GM23338 (cell line): Measurements from ENCODE around the gene ZNF784. TPM values are rescaled to one million over a fixed set of nuclear protein-coding genes. Genes with fewer than 3 reads are reported as not detected.

ENCODE experiments used
- ATAC-seq: fragments of 200-7000 bp; cut with Tn5 transposase; 3 replicates; pipeline ENCODE4 v1.9.1; 2020
- DNase-seq: peaks from one replicate; pipeline ENCODE4 v3.0.0-alpha.2; 2015; ENCODE audit warnings: low spot score
- H2AFZ ChIP-seq: fragments of 200-600 bp; sonication (generic); 2 replicates; pipeline ENCODE4 v1.8.0; 2016; ENCODE audit warnings: antibody characterized with exemption, mild to moderate bottlenecking, moderate library complexity
- H3F3A ChIP-seq: fragments of 200-600 bp; sonication (generic); replicated peaks from 2 replicates; pipeline ENCODE4 v1.8.0; 2017; ENCODE audit warnings: antibody characterized with exemption, mixed run types, low read depth
- H3K27ac ChIP-seq: fragments of 200-600 bp; sonication (generic); 2 replicates; pipeline ENCODE4 v1.6.1; 2016; ENCODE audit warnings: low read depth
- H3K27me3 ChIP-seq: fragments of 200-600 bp; sonication (generic); 2 replicates; pipeline ENCODE4 v1.8.0; 2016; ENCODE audit warnings: mild to moderate bottlenecking, mixed run types, moderate library complexity; ENCODE audit not compliant: insufficient read depth
- H3K36me3 ChIP-seq: fragments of 200-600 bp; sonication (generic); 2 replicates; pipeline ENCODE4 v1.8.0; 2016; ENCODE audit warnings: mild to moderate bottlenecking; ENCODE audit not compliant: insufficient read depth
- H3K4me1 ChIP-seq: fragments of 200-600 bp; sonication (generic); 2 replicates; pipeline ENCODE4 v1.8.0; 2016; ENCODE audit warnings: mild to moderate bottlenecking, moderate library complexity; ENCODE audit not compliant: insufficient read depth
- H3K4me2 ChIP-seq: fragments of 200-600 bp; sonication (generic); 2 replicates; pipeline ENCODE4 v1.7.1; 2017; ENCODE audit warnings: mixed run types
- H3K4me3 ChIP-seq: fragments of 200-600 bp; sonication (generic); 2 replicates; pipeline ENCODE4 v1.6.1; 2016; ENCODE audit warnings: mixed run types
- H3K79me2 ChIP-seq: fragments of 200-600 bp; sonication (generic); replicated peaks from 2 replicates; pipeline ENCODE4 v1.8.0; 2017; ENCODE audit warnings: mild to moderate bottlenecking; ENCODE audit not compliant: insufficient read depth
- H3K9me2 ChIP-seq: fragments of 200-600 bp; sonication (generic); 2 replicates; pipeline ENCODE4 v1.8.0; 2017; ENCODE audit not compliant: insufficient read depth
- H4K20me1 ChIP-seq: fragments of 200-600 bp; sonication (generic); replicated peaks from 2 replicates; pipeline ENCODE4 v1.8.0; 2017; ENCODE audit warnings: mild to moderate bottlenecking; ENCODE audit not compliant: insufficient read depth
- H3K27ac Mint-ChIP-seq: 2 replicates; pipeline ENCODE4 v1.8.0; 2020; ENCODE audit warnings: inconsistent platforms, mild to moderate bottlenecking, moderate library complexity, mixed read lengths
- H3K27me3 Mint-ChIP-seq: 3 replicates; pipeline ENCODE4 v1.8.0; 2022; ENCODE audit warnings: low read depth, mild to moderate bottlenecking, moderate library complexity, mixed read lengths, inconsistent platforms; ENCODE audit not compliant: insufficient read depth, poor library complexity
- H3K36me3 Mint-ChIP-seq: 3 replicates; pipeline ENCODE4 v1.8.0; 2021; ENCODE audit warnings: low read depth, mild to moderate bottlenecking, inconsistent platforms, moderate library complexity, mixed read lengths
- H3K4me1 Mint-ChIP-seq: 3 replicates; pipeline ENCODE4 v1.8.0; 2020; ENCODE audit warnings: mild to moderate bottlenecking, inconsistent platforms, mixed read lengths
- H3K4me3 Mint-ChIP-seq: 3 replicates; pipeline ENCODE4 v1.8.0; 2021; ENCODE audit warnings: moderate library complexity, mild to moderate bottlenecking, inconsistent platforms, mixed read lengths
- H3K9me3 Mint-ChIP-seq: 3 replicates; pipeline ENCODE4 v1.8.0; 2020; ENCODE audit warnings: moderate library complexity, mild to moderate bottlenecking, inconsistent platforms, mixed read lengths
- CREB1 ChIP-seq: fragments of 250-450 bp; sonication (Bioruptor Pico); IDR thresholded peaks from 2 replicates; pipeline ENCODE4 v1.5.0; 2020; ENCODE audit warnings: low read depth, mild to moderate bottlenecking, moderate library complexity
- CTCF ChIP-seq, 2 experiments: fragments of 200-600 bp in 1 of 2; sonication (generic) in 1 of 2; conservative IDR thresholded peaks; 2 replicates each; pipeline versions ENCODE4 v1.5.1 to v1.6.1; 2016 to 2017; ENCODE audit warnings: antibody characterized with exemption in 2 of 2, low read depth in 2 of 2, mild to moderate bottlenecking in 2 of 2, moderate library complexity in 1 of 2
- EZH2 ChIP-seq: fragments of 200-600 bp; sonication (generic); IDR thresholded peaks from one replicate; pipeline ENCODE4 v1.8.0; 2017; ENCODE audit warnings: antibody characterized with exemption, mild to moderate bottlenecking, low read depth; ENCODE audit not compliant: unreplicated experiment
- EZH2phosphoT487 ChIP-seq: fragments of 200-600 bp; sonication (generic); IDR thresholded peaks from one replicate; pipeline ENCODE4 v1.8.1; 2018; ENCODE audit warnings: antibody characterized with exemption; ENCODE audit not compliant: unreplicated experiment
- JUNB ChIP-seq: IDR thresholded peaks from one replicate; pipeline ENCODE4 v1.6.1; 2016; ENCODE audit warnings: antibody characterized with exemption; ENCODE audit not compliant: unreplicated experiment
- POLR2AphosphoS5 ChIP-seq: IDR thresholded peaks from 2 replicates; pipeline ENCODE4 v1.6.1; 2016; ENCODE audit warnings: antibody characterized with exemption, low read depth
- REST ChIP-seq: IDR thresholded peaks from one replicate; pipeline ENCODE4 v1.6.1; 2018; ENCODE audit warnings: antibody characterized with exemption; ENCODE audit not compliant: unreplicated experiment
- STAT1 ChIP-seq: IDR thresholded peaks from one replicate; pipeline ENCODE4 v1.6.1; 2016; ENCODE audit warnings: antibody characterized with exemption; ENCODE audit not compliant: unreplicated experiment
- ZNF114 ChIP-seq: fragments of 250-450 bp; sonication (Bioruptor Pico); IDR thresholded peaks from 2 replicates; pipeline ENCODE4 v1.5.0; 2020; ENCODE audit warnings: mild to moderate bottlenecking, moderate library complexity
- ZNF331 ChIP-seq: fragments of 250-450 bp; sonication (Bioruptor Pico); IDR thresholded peaks from 2 replicates; pipeline ENCODE4 v1.5.0; 2020; ENCODE audit warnings: low read depth, mild to moderate bottlenecking, moderate library complexity
- polyA plus RNA-seq: library from polyadenylated mRNA; unstranded; fragments of >200 nt; fragmentation: Nextera tagmentation; extraction: Ambion mirVana; gene quantifications from 2 replicates; pipeline ENCODE4 v1.2.1, GENCODE V29; 2016
- total RNA-seq: library from RNA; depleted of rRNA; stranded (reverse); fragments of >200 nt; shearing (Covaris generic); gene quantifications from 2 replicates; pipeline ENCODE4 v1.2.3, GENCODE V29; 2014

The ZNF784 gene
- total and polyA plus RNA-seq, 2 experiments from 2014 or later = 1.5 to 6.7 TPM

DNA sequence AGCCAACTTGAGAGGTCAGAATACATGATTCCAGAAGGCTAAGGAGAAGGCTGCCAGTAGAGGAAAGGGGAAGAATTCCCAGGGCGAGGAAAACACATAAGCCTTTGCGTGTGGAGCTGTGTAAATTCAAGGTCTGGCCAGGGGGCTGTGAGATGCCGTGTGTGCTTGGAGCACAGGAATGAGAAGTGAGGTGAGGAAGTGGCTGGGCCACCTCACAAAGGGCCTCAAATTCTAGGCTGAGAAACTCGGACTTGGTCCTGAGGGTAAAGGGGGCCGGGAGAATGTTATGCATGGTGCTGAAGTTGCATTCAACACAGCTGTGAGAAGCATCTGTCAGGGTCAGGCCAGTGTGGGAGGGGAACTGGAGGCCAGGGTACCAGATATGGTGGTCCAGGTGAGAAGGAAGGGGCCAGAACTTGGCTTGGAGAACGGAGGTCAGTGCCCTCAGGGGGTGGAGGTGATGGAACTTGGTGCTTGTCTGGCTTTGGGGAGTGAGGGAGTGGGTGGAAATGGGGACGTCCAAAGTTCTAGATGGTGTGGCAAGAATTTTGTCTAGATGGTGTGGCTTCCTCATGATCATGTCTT lies 11.6 kb upstream of the ZNF784 start:
- Mint-ChIP-seq H3K27me3 (peaks cover 24% of the 10 kb centered on the region), H3K27ac (0 out of 2 replicates have a peak overlapping the region, but pooled peaks have one; percentile 99), H3K36me3 (peaks cover 20% of the 10 kb centered on the region), H3K4me3 (peak overlapping the region; percentile 100), H3K9me3 (peaks cover 11% of the 10 kb centered on the region), H3K4me1 (peaks cover 30% of the 10 kb centered on the region)
- Histone ChIP-seq H3F3A (peaks cover 25% of the 10 kb centered on the region), H3K4me1 (peaks cover 9% of the 10 kb centered on the region), H3K27ac (no peak overlapping the region), H3K79me2 (peaks cover 17% of the 10 kb centered on the region), H3K36me3 (no peaks in the 10 kb centered on the region), H4K20me1 (peaks cover 5% of the 10 kb centered on the region; the same call in 1 of the 2 replicates), H3K4me3 (peak overlapping the region; percentile 84), H3K9me2 (peaks cover 3% of the 10 kb centered on the region; the same call in 1 of the 2 replicates), H3K4me2 (peak overlapping the region; percentile 98), H3K27me3 (no peaks in the 10 kb centered on the region), H2AFZ (no peak overlapping the region)
- ATAC-seq (no peak), DNase-seq (no peak)
- no peak for TF ChIP-seq CTCF (conservative IDR thresholded peaks at IDR 0.05; ENCODE audit: low read depth in 2 of 2)
- TF ChIP-seq EZH2 = no peak
- TF ChIP-seq JUNB = no peak
- TF ChIP-seq POLR2AphosphoS5 = no peak
- no peak for TF ChIP-seq EZH2phosphoT487
- TF ChIP-seq ZNF331 (CRISPR knock-in tag) = no peak
- TF ChIP-seq ZNF114 (CRISPR knock-in tag) = no peak
- no peak for TF ChIP-seq CREB1
- no peak for TF ChIP-seq REST

DNA sequence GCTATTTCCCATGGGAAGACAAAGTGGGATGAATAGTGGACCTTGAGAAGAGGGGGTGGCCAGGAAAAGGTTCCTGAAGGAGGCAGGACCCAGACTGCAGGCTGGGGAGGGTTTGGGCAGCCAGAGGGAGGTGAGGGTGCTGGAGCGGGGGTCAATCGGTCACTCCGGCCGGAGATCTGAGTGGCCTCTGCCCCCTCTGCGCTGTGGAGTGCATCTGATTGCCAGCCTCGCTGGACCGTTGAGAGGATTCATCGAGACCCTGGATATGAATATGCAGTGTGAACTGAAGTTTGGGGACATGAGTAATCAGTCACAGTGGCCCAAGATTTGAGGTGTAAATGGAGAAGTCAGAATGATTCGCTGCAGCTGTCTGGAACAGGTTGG lies 11.0 kb upstream of the ZNF784 start:
- H3K36me3 ChIP-seq = no peaks in the 10 kb centered on the region
- no peak for DNase-seq
- H3K4me2 ChIP-seq = peak overlapping the region; percentile 98
- peaks cover 21% of the 10 kb centered on the region for H3F3A ChIP-seq
- H3K36me3 Mint-ChIP-seq = peaks cover 18% of the 10 kb centered on the region
- peak overlapping the region; percentile 84; the same call in 1 of the 2 replicates for H2AFZ ChIP-seq
- peak overlapping the region; percentile 99 for H3K27ac Mint-ChIP-seq
- H3K9me3 Mint-ChIP-seq = peaks cover 8% of the 10 kb centered on the region
- H3K4me3 ChIP-seq = peak overlapping the region; percentile 84
- peaks cover 5% of the 10 kb centered on the region; the same call in 1 of the 2 replicates for H4K20me1 ChIP-seq
- H3K27ac ChIP-seq = 0 out of 2 replicates have a peak overlapping the region, but pooled peaks have one; percentile 12
- H3K27me3 ChIP-seq = no peaks in the 10 kb centered on the region
- peaks cover 3% of the 10 kb centered on the region; the same call in 1 of the 2 replicates for H3K9me2 ChIP-seq
- ATAC-seq = no peak
- peaks cover 17% of the 10 kb centered on the region for H3K79me2 ChIP-seq
- peaks cover 22% of the 10 kb centered on the region for H3K27me3 Mint-ChIP-seq
- peaks cover 27% of the 10 kb centered on the region for H3K4me1 Mint-ChIP-seq
- peak overlapping the region; percentile 100 for H3K4me3 Mint-ChIP-seq
- peaks cover 9% of the 10 kb centered on the region for H3K4me1 ChIP-seq
- TF ChIP-seq EZH2 (no peak), STAT1 (no peak), CTCF (conservative IDR thresholded peaks at IDR 0.05; ENCODE audit: low read depth in 2 of 2) (no peak), JUNB (no peak)
